A204.1 (cell line): ENCODE data around the gene KLHL6.
"Not testable (repeated sequence)": the region's sequence is repeated elsewhere in the genome, so short reads cannot be mapped to it uniquely, and the experiment has no call there.

ENCODE experiments used
- FAIRE-seq: peaks from 2 replicates; lab custom pipeline; 2012; peaks lifted over from hg19 to GRCh38; lab: Jason Lieb, UNC

Gene KLHL6

DNA sequence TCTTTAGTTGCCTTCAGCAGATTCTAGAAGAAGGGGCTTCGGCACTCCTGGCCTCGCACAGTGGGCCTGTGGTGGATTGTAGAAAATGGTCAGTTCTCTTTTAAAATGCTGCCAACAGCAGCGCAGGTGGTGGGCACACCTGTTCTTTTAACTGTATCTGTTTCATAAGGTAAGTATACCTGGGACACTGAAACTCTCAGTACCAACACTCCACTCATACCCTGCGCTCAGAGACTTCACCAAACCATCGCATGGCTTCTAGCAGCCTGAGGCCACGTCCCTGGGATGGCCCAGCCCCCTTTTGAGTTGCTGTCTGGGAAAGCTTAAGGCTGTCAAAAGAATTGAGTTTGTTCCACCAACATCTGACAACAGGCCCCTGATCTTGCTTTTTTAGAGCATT, 70.4 kb downstream of the KLHL6 start:
- FAIRE-seq: no peak

- no peak for FAIRE-seq
These were observed 71.0 kb downstream of the KLHL6 start for GRCh38 chr3:183484431-183485075.

DNA sequence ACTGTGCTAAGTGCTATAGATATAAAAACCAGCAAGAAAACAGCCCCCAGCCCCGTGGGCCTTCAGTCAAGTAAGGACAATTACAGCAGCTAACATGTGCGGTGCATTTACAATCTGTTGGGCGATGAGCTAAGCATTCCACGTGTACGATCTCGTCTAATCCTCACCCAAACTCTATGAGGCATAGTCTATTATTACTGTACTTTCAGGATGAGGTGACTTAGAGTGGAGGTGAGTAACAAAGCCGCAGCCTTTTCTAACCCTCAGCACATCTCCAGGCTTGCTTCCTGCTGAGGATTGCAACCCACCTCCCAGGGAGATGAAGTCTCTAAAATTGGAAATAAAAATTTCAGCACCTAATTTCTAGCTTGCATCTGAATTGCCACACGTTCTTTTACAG, 73.9 kb downstream of the KLHL6 start:
- FAIRE-seq: no peak

GRCh38 chr3:183478501-183478900, 77.0 kb downstream of the KLHL6 start:
- FAIRE-seq: no peak

- no peak for FAIRE-seq
These were observed 77.6 kb downstream of the KLHL6 start for GRCh38 chr3:183477801-183478456.

- not testable (repeated sequence) for FAIRE-seq
These were observed 79.7 kb downstream of the KLHL6 start for GRCh38 chr3:183475764-183476162.

- FAIRE-seq: no peak
These were observed 80.3 kb downstream of the KLHL6 start for GRCh38 chr3:183475016-183475763.

DNA sequence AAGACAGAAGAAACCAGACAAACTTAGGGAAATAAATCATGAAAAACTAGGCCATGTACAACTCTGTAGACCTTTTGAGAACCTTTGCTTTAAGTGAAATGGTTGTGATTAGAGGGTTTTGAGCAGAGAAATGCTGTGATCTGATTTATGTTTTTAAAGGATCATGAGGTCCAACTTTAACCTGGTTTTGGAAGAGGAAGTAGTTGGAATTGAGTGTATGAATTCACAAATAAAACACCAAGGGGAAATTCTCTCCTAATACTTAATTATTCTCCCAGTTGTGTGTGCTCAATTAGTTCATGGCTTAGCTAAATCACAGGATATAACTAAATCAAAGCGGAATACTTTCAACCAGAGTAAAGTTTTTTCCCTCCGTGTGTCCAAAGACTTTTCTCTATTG, 81.5 kb downstream of the KLHL6 start:
- no peak for FAIRE-seq

- FAIRE-seq: no peak
These were observed 83.4 kb downstream of the KLHL6 start for GRCh38 chr3:183472155-183472554.

DNA sequence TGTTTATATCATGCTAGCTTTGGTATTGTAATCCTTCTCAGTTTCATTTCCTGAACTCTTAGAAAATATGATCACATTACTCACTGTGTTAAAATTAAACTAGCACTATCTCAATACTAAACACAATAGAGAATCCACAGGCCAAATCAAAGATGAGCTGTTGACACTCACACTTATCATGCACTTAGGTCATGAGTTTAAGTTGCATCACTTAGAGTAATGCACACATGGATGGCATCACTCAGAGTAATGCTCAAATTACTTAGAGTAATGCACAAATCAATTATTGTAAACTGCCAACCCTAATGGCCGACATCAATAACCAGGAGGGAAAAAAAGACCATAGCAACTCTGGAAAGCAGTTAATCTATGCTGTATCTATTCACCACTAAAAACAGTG, 87.1 kb downstream of the KLHL6 start:
- no peak for FAIRE-seq

- no peak for FAIRE-seq
These were observed 88.9 kb downstream of the KLHL6 start for GRCh38 chr3:183466575-183466974.

DNA sequence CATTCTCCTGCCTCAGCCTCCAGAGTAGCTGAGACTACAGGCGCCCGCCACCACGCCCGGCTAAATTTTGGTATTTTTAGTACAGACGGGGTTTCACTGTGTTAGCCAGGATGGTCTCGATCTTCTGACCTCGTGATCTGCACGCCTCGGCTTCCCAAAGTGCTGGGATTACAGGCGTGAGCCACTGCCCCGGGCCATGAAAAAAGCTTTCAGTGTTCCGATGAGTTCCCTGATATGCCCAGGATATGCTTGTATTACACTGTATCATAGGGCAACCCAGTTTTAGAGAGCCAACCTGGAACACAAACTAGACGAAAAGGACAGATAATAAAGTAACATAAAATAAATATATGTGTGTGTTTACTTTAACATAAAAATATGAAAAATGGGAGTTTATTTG, 89.8 kb downstream of the KLHL6 start:
- FAIRE-seq: not testable (repeated sequence)

- no peak for FAIRE-seq
These were observed 91.0 kb downstream of the KLHL6 start for GRCh38 chr3:183464480-183464879.

GRCh38 chr3:183460081-183461055, 95.1 kb downstream of the KLHL6 start:
- no peak for FAIRE-seq

- FAIRE-seq: no peak
These were observed 100.4 kb downstream of the KLHL6 start for GRCh38 chr3:183455089-183455488.

DNA sequence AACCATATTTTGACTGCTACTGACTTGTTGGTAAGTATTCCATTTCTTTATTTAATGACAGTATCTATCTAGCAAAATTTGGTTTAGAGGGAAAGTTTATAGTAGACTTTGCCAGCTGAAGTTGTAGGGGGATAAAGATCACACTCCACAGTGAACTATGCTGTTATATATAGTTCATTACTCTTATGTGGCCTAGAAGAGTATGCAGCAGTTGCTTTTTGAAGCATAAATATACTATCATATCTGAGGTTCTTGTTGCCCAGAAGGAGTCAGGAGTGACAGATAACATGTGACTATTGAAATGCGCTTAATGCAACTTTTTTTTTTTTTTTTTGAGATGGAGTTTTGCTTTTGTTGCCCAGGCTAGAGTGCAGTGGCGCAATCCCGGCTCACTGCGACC, 101.4 kb downstream of the KLHL6 start:
- no peak for FAIRE-seq

DNA sequence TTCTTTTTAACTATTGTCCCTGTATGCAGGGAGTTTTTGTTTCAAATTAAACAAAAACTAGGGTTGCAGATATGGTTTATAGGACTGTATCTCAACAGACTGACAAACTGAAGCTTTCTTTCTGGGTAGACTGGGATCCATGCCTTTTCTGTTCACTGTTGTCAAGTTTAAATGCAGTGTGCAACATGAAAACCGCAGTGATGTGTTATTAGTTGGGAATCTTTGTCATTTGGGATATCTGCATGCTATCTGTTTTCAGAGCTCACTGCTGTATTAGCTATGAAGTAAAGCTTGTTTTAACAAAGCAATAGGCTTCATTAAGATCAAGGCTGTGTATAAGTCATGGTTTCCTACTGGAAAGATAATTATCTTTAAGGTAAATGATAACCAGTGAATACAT, 105.7 kb downstream of the KLHL6 start:
- FAIRE-seq: no peak

DNA sequence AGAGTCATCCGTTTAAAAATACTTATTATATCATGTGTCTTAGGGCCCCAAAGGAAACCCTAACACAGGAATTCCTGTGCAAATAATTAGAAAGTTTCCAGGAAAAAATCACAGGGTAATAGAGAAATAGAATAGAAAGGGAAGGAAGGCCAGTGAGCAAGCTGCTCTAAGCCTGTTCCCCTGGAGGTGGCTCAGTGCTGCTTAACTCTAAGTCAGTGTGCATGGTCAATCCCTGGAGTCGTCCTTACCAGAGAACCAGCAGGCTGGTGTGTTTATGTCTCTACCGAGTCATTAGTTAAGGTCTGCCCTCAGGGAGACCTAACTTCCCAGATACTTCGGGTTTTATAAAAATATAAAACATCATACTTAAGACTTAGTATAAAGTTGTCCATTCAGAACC, 106.1 kb downstream of the KLHL6 start:
- FAIRE-seq: no peak

- no peak for FAIRE-seq
These were observed 107.0 kb downstream of the KLHL6 start for GRCh38 chr3:183448369-183449128.

GRCh38 chr3:183447206-183448001, 108.1 kb downstream of the KLHL6 start:
- FAIRE-seq: peak; percentile 83

DNA sequence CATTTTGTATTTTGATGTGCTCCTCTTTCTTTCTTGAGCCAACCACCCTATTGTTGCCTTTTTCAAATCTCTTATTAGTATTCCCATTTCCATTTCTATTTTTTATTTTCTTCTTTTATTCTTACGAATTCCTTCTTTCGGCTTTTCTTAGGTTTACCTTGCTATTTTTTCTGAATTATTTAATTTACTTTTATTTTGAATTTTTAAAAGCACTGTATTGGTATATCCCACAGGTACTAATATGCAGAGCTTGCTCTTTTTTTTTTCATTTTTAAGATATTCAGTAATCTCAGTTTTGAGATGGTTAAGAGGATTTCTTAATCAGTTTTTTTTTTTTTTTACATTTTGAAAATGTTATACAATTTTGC, 108.7 kb downstream of the KLHL6 start:
- FAIRE-seq: peak; percentile 44
